Measurements from ENCODE around the gene LILRA2. TPM values are rescaled to one million over a fixed set of nuclear protein-coding genes. Genes with fewer than 3 reads are reported as not detected.
"Not testable (repeated sequence)": the region's sequence is repeated elsewhere in the genome, so short reads cannot be mapped to it uniquely, and the experiment has no call there.

LILRA2 gene
- total RNA-seq, 1 experiment from 2014 or later, result not detected

DNA sequence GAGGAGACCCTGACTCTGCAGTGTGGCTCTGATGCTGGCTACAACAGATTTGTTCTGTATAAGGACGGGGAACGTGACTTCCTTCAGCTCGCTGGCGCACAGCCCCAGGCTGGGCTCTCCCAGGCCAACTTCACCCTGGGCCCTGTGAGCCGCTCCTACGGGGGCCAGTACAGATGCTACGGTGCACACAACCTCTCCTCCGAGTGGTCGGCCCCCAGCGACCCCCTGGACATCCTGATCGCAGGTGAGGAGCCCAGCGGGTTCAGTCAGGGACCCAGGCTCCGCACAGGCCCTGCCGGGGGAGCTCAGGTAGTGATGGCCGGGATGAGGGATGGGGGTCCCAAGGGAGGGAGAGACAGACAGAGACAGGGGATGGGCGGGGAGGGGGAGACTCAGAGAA is 58.9 kb downstream of the LILRA2 start:
- not testable (repeated sequence) for H4K8ac ChIP-seq (replicated peaks; ENCODE audit: insufficient read length, low read depth, low read length); H2BK20ac ChIP-seq (ENCODE audit: low read depth, low read length, poor library complexity, severe bottlenecking); H3K9ac ChIP-seq (ENCODE audit: extremely low read depth, insufficient read length, low read length); H3K27ac Mint-ChIP-seq; DNase-seq; H2BK120ac ChIP-seq (ENCODE audit: low read depth, low read length, poor library complexity, severe bottlenecking); H3K4me1 Mint-ChIP-seq; H3K4me3 Mint-ChIP-seq; H3K56ac ChIP-seq (ENCODE audit: insufficient read length, low read depth, low read length); H4K91ac ChIP-seq (ENCODE audit: insufficient read length, low read depth, low read length); H4K20me1 ChIP-seq (ENCODE audit: control insufficient read depth, insufficient read depth, insufficient read length); H3K18ac ChIP-seq (ENCODE audit: insufficient read length, low read depth, low read length); H3K14ac ChIP-seq (ENCODE audit: insufficient read depth, low read length); H3K79me1 ChIP-seq (ENCODE audit: insufficient read depth, low read depth, low read length, poor library complexity, severe bottlenecking); H2BK15ac ChIP-seq (ENCODE audit: low read depth, low read length); H3K27ac ChIP-seq (ENCODE audit: insufficient read length, low read depth, low read length); H4K5ac ChIP-seq (ENCODE audit: insufficient read length, low read depth, low read length); H3K23ac ChIP-seq (ENCODE audit: insufficient read length, low read depth, low read length); H2AFZ ChIP-seq (ENCODE audit: low read length); H2BK5ac ChIP-seq (ENCODE audit: insufficient read length, low read length); H3K4me1 ChIP-seq (ENCODE audit: insufficient read depth, low read length); H3K79me2 ChIP-seq (ENCODE audit: insufficient read depth, low read length); H3K4ac ChIP-seq (ENCODE audit: low read depth, low read length); H3K4me2 ChIP-seq (ENCODE audit: insufficient read depth, insufficient read length, low read length); H3K27me3 ChIP-seq (ENCODE audit: insufficient read depth, low read length); H3K27me3 Mint-ChIP-seq (ENCODE audit: low read depth); H3T11ph ChIP-seq (ENCODE audit: low read length); H2AK5ac ChIP-seq (ENCODE audit: insufficient read length, low read length); H3K23me2 ChIP-seq (ENCODE audit: insufficient read length, low read depth, low read length, poor library complexity, severe bottlenecking); H2BK12ac ChIP-seq (ENCODE audit: insufficient read length, low read depth, low read length)
- H3K36me3 Mint-ChIP-seq (ENCODE audit: insufficient read depth in 1 of 3, low read depth in 3 of 3), result peaks cover 0 to 26% (median 11%) of the 10 kb centered on the region in 3 experiments; a peak in 5 of 7 replicates
- WGBS (ENCODE audit: extremely low coverage, insufficient read length, low lambda C conversion rate), result no CpG with 5 or more reads among the region's 16 CpGs
- peaks cover 53% of the 10 kb centered on the region for H3K9me3 ChIP-seq (ENCODE audit: control insufficient read depth, low read depth, low read length)
- H3K9me3 Mint-ChIP-seq, result peaks cover 86 to 95% of the 10 kb centered on the region in 2 experiments
